Measurements from ENCODE around the gene UMODL1.

UMODL1 gene, protein sequence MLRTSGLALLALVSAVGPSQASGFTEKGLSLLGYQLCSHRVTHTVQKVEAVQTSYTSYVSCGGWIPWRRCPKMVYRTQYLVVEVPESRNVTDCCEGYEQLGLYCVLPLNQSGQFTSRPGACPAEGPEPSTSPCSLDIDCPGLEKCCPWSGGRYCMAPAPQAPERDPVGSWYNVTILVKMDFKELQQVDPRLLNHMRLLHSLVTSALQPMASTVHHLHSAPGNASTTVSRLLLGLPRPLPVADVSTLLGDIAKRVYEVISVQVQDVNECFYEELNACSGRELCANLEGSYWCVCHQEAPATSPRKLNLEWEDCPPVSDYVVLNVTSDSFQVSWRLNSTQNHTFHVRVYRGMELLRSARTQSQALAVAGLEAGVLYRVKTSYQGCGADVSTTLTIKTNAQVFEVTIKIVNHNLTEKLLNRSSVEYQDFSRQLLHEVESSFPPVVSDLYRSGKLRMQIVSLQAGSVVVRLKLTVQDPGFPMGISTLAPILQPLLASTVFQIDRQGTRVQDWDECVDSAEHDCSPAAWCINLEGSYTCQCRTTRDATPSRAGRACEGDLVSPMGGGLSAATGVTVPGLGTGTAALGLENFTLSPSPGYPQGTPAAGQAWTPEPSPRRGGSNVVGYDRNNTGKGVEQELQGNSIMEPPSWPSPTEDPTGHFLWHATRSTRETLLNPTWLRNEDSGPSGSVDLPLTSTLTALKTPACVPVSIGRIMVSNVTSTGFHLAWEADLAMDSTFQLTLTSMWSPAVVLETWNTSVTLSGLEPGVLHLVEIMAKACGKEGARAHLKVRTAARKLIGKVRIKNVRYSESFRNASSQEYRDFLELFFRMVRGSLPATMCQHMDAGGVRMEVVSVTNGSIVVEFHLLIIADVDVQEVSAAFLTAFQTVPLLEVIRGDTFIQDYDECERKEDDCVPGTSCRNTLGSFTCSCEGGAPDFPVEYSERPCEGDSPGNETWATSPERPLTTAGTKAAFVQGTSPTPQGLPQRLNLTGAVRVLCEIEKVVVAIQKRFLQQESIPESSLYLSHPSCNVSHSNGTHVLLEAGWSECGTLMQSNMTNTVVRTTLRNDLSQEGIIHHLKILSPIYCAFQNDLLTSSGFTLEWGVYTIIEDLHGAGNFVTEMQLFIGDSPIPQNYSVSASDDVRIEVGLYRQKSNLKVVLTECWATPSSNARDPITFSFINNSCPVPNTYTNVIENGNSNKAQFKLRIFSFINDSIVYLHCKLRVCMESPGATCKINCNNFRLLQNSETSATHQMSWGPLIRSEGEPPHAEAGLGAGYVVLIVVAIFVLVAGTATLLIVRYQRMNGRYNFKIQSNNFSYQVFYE

DNA sequence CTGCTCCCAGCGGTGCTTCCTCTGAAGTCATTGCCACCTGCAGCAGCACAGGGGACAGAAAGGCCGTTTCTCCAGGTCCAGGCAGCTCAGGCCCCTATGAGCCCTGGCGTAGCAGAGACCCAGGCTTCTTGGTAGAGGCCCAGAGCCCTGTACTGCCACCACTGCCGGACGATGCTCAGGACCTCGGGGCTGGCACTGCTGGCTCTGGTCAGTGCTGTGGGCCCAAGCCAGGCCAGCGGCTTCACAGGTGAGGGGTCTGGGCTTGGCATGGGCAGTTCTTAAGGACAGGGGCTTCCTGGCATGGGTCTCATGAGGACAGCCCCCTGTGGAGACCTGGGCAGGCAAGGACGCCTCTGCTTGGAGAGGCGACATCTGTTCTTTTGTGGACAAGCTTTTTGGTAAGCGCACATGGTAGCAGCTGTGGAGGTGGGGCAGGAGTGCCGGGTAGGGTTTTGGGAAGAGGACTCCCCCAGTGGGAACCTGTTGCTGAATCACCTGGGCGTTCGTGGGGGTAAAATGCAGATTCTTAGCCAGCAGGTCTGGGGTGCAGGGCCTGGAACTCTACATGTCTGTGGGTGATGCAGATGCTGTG lies at the start of gene UMODL1:
Gene UMODL1, plus strand, starts transcription at position 172 of the 592 bp plus-strand sequence. Its CDS starts 0 bp downstream, at position 172.
- DNase-seq, result no peak

DNA sequence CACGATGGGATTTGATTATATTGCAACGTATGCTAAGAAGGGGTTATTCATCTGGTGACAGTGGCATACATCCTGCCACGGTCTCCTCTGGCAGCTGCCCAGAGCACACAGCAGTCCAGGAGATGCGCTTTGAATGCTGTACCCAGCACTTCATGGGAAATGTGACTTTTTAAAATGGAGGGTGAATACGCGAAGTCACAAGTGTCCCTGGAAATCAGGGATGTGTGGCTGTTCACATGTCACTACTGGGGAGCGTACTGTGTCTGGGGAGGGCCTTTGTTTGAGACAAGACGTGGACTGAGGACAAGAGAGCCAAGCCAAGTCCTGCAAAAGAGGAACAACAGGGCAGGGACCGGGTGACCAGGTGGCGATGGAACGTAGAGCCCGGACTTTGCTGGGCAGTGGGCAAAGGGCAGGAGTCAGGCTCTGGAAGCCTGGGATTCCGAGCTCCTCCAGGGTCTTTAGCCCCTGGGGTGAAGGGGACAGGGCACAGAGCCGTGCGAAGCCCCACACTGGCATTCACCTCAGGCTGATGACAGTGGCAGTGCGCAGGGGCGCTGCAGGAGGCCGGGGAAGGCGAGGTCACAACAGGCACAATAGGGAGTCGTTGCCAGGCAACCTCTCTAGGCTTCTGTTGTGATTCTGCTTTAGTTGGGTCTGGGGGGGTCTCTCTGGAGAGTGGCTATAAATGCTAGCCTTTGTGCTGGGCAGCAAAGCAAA lies 49.6 kb upstream of the UMODL1 start:
- no peak for DNase-seq

GRCh38 chr21:42022091-42022430 lies 49.1 kb upstream of the UMODL1 start:
- DNase-seq, result no peak

GRCh38 chr21:42022906-42023305 lies 48.2 kb upstream of the UMODL1 start:
- DNase-seq, result no peak

DNA sequence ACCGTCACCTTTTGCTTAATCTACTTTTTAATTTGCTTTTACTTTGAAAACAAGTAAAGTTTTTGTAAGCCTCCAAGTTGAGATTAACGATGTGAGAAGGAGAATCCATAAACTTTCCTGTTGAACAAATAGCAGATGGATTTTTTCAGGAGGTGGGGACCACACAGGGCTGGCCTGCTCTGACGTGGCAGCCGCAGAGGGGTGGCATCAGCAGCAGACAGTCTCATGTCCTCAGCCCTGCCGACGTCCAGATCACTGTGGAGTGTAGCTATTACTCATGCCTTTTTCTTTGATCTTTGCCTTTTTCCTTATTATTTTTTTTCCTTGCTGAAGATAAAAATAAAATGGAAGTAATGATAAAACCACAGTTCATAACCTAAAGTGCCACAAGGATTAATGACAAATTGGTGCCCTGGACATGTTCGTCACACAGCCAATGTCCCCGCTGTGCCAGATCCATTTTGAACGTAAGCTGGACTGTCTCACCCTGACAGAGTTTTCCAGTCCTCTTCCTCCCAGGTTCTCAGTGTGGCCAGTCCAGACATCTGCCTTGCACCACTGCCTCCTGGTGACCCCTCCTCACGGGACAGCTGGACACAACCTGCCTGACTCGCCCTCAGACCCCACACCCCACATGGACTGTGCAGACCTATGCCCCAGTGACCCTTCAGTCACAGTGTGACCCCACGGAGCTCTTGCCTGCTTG lies 45.6 kb upstream of the UMODL1 start:
- DNase-seq, result no peak

GRCh38 chr21:42026082-42026435 lies 45.1 kb upstream of the UMODL1 start:
- DNase-seq, result no peak

- no peak for DNase-seq
Observed at GRCh38 chr21:42027085-42027821, 43.9 kb upstream of the UMODL1 start.

DNA sequence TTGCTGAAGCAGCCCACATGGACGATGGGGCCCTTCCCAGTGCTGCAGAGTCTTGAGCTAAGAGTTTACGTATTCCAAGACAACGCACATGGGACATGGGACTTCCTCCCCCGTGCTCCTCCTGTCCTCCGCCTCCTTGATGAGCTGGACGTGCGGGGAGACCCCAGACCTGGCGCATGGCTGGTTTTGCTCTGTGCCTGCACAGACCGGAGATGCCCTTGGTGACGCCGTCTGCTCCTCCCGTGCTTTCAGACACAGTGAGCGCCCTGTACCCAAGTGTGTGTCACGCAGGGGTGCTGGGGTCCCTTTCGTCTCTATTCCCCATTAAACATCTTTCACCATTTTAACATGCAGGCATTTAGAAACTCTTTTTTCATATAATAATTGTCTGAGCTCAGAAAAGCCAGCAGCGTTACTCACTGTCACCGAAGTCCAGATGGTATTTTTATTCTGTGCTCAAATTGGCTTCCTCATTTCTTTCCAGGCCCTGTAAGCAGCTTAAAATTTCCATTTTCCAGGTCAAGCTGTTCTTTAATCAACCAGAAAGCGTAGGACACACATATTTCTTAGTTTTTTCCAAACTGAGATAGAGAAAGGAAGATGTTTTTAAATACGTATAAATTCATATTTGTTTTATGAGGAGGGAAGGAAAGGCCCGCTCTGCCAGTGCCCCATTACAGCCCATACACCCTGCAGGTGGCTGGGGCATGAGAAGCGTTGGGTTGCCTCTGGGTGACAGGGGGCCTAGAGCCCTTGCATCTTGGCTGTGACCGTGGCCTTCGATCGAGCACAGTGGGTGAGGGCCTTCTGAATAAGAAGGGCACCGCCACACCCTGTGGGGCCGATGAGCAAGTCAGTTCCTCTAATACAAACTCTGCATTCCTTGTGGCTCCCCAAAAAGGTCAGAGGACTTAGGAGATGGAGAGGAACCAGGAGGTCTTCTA lies 43.0 kb upstream of the UMODL1 start:
- DNase-seq, result no peak

DNA sequence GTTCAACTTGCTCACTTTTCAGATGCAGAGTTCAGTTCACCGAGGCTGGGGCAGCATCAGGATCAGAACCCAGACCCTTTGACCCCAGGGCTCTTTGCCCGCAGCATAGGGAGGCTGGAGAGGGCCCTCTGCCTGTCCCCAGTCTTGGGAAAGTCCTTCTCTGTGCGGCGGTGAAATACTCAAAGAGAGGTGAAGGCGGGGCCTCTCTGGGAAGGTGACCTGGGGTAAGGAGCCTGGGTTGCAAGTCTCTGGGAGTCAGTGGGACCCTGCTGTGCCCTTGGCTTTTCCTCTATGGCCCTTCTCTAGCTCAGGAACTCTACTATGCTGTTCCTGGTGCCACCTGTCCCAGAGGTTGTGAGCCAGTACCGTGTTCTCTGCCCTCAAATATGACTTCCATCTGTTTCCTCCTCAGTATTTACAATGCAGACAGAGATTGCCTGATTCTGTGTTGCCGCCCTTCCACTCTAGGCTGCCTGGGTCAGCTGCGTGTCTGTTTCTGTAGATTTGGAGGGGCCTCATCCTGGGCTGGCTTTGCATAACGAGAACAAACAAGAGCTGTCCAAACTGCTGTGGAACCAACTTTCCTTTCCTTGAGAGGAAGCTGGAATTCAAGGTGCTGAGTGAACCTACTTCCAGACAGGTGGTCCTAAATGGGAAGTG lies 42.2 kb upstream of the UMODL1 start:
- no peak for DNase-seq

DNA sequence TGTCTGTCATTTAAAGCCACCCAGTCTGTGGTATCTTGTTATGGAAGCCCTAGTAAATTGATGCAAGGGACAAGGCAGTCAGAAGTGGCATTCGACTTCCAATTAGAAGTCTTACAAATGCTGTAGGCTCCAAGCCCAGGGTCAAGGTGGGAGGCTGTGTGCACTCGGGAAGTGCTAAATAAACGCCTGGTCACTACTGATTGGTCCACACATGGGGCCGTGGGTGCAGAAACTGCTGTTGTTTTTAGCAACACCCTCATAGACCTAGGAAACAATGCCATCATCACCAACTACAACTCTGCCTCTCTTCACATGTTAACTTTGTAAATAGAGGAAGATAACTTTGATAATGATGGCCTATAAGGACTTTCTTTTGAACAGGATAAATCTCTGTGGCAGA lies 40.8 kb upstream of the UMODL1 start:
- no peak for DNase-seq

- no peak for DNase-seq
Observed at GRCh38 chr21:42031241-42031640, 39.9 kb upstream of the UMODL1 start.

DNA sequence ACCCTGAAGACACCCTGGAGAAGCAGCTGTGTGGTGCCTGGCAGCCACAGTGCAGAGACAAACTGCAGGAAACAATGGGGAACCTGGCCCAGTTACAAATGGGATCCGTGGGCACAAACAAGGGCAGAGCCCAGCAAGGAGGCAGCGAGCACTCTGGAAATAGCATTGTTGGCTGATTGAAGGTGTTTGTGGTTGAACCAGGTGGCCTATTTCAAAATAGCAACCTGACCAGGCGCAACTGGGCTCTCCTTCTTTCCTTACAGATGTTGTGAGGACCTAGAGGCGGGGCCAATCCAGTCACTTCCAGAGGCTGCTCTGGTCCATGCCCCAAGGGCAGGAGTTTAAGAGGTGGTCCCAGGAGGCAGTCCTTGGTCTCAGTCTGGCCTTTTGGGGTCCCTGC lies 39.3 kb upstream of the UMODL1 start:
- DNase-seq, result no peak

DNA sequence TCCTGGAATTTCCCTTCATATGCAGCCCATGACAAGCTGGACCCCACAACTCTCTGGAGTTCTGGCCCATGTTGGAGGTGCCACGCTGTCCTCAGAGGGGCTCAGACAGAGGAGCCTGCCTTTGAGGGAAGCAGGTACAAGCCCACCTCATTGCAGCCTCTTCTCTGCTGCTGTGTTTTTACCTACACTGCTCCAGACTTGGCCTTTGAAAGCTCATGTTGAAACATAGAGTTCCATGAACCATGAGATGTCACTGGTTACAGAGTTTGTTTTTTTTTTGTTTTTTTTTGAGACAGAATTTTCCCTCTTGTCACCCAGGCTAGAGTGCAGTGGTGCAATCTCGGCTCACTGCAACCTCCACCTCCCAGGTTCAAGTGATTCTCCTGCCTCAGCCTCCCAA lies 38.9 kb upstream of the UMODL1 start:
- no peak for DNase-seq

GRCh38 chr21:42032968-42033367 lies 38.1 kb upstream of the UMODL1 start:
- no peak for DNase-seq

DNA sequence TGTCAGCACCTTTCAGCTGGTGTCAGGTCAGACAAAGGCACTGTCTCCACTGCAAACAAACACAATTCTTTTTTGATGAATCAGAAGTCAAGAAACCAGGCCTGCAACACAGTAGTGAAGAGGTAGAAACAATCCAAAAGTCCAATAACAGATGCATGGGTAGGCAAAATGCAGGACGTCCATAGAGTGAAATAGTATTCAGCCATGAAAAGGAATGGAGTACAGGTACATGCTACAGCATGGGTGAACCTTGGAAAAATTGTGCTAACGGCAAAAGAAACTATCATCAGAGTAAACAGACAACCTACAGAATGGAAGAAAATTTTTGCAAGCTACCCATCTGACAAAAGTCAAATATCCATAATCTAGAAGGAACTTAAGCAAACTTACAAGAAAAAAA lies 34.8 kb upstream of the UMODL1 start:
- no peak for DNase-seq

DNA sequence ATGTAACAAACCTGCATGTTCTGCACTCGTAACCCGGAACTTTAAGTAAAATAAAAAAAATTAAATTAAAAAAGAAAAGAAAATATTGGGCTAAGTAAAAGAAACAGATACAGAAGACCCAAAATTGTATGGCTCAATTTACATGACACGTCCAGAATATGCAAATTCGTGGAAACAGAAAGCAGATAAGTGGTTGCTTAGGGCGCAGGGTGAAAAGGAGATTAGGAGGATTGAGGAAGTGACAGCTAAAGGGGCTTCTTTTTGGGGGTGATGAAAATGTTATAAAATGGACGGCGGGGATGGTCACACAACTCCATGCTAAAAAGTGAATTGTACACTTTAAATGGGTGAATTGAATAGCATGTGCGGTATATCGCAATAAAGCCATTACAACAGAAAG lies 33.6 kb upstream of the UMODL1 start:
- DNase-seq, result no peak

- no peak for DNase-seq
Observed at GRCh38 chr21:42037943-42038342, 33.2 kb upstream of the UMODL1 start.

DNA sequence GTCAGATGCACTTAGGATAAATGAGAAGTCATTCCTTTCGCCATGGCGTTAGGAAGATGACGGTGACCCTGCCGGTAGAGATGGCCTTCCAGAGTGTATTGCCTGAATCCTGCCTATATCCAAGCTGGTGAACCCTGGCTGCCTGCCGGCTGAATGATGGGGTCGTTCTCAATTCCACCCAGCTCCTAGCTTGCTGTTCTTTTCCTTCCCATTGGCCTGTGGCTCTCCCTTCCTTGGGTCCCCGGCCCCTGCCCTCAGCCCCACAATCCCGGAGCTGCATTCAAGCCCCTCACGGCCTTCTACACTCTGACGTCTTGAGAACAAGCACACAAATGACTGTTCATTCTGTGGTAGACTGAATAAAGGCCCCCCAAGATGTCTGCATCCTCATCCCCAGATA lies 32.7 kb upstream of the UMODL1 start:
- DNase-seq, result no peak

GRCh38 chr21:42038826-42039425 lies 32.2 kb upstream of the UMODL1 start:
- no peak for DNase-seq
